H1 (cell line): ENCODE measurements around the gene OSGEPL1. TPM values are rescaled to one million over a fixed set of nuclear protein-coding genes. Genes with fewer than 3 reads are reported as not detected.

ENCODE experiments used
- CTCF ChIA-PET: fragments of 300-600 bp; sonication (Branson Sonifier 250); formaldehyde crosslinking; loops from one replicate; lab custom pipeline; 2021; ENCODE audit not compliant: partially characterized antibody; lab: Charles Lee
- POLR2A ChIA-PET: fragments of 300-600 bp; sonication (Branson Sonifier 250); formaldehyde crosslinking; loops from one replicate; lab custom pipeline; 2021; ENCODE audit warnings: inconsistent platforms; ENCODE audit not compliant: partially characterized antibody; lab: Charles Lee
- DNase-seq, 2 experiments: peaks; one replicate each; pipeline versions ENCODE4 v3.0.0 to v3.0.0-alpha.2; 2010 to 2022; ENCODE audit warnings: low spot score in 2 of 2, low read depth in 1 of 2, mixed read lengths in 1 of 2
- FAIRE-seq: peaks from 2 replicates; lab custom pipeline; 2011; peaks lifted over from hg19 to GRCh38; lab: Jason Lieb, UNC
- H2AFZ ChIP-seq: 2 replicates; pipeline ENCODE4 v1.8.1; 2012; ENCODE audit warnings: low read length, inconsistent platforms
- H2AK5ac ChIP-seq: 2 replicates; pipeline ENCODE4 v1.6.1; 2013; ENCODE audit warnings: low read depth, low read length
- H2BK120ac ChIP-seq: replicated peaks from 2 replicates; pipeline ENCODE3; 2013; ENCODE audit warnings: low read depth, low read length, inconsistent platforms
- H2BK12ac ChIP-seq: 2 replicates; pipeline ENCODE4 v1.6.1; 2013; ENCODE audit warnings: low read depth, low read length
- H2BK15ac ChIP-seq: 2 replicates; pipeline ENCODE4 v1.6.1; 2013; ENCODE audit warnings: low read length
- H2BK20ac ChIP-seq: 2 replicates; pipeline ENCODE4 v1.6.1; 2013; ENCODE audit warnings: low read length
- H2BK5ac ChIP-seq: 2 replicates; pipeline ENCODE4 v1.6.1; 2013; ENCODE audit warnings: low read depth, low read length
- H3K14ac ChIP-seq: 2 replicates; pipeline ENCODE4 v1.6.1; 2013; ENCODE audit warnings: inconsistent platforms; ENCODE audit not compliant: insufficient read length
- H3K18ac ChIP-seq: 2 replicates; pipeline ENCODE4 v1.6.1; 2013; ENCODE audit warnings: low read length; ENCODE audit errors: extremely low read depth
- H3K23ac ChIP-seq: 2 replicates; pipeline ENCODE4 v1.6.1; 2013; ENCODE audit warnings: inconsistent platforms; ENCODE audit not compliant: insufficient read length
- H3K23me2 ChIP-seq: 2 replicates; pipeline ENCODE4 v1.6.1; 2013; ENCODE audit warnings: low read depth, low read length
- H3K27ac ChIP-seq: 2 replicates; pipeline ENCODE4 v1.6.1; 2011; ENCODE audit warnings: low read depth, low read length, inconsistent platforms
- H3K27me3 ChIP-seq, 4 experiments: replicated peaks in 1 of 4; 1 replicate in 1 of 4; 2 replicates in 3 of 4; pipeline versions ENCODE4 v1.6.1 to v1.8.1; 2011 to 2013; ENCODE audit warnings: low read length in 3 of 4, mild to moderate bottlenecking in 3 of 4, inconsistent platforms in 2 of 4, mixed read lengths in 2 of 4, moderate library complexity in 1 of 4; ENCODE audit not compliant: control insufficient read depth in 3 of 4, insufficient read depth in 3 of 4; ENCODE audit errors: extremely low read depth in 1 of 4
- H3K36me3 ChIP-seq, 4 experiments: 2 replicates each; pipeline versions ENCODE4 v1.6.1 to v1.8.1; 2011 to 2013; ENCODE audit warnings: mild to moderate bottlenecking in 4 of 4, low read length in 3 of 4, moderate library complexity in 2 of 4, control low read depth in 1 of 4, inconsistent platforms in 1 of 4; ENCODE audit not compliant: insufficient read depth in 4 of 4, control insufficient read depth in 2 of 4
- H3K4ac ChIP-seq: replicated peaks from 2 replicates; pipeline ENCODE3; 2013; ENCODE audit warnings: low read length, low read depth, mixed read lengths, inconsistent platforms; ENCODE audit not compliant: insufficient read length
- H3K4me1 ChIP-seq, 4 experiments: replicated peaks in 1 of 4; 1 replicate in 1 of 4; 2 replicates in 3 of 4; pipeline versions ENCODE4 v1.6.1 to v1.8.1; 2011 to 2013; ENCODE audit warnings: low read length in 3 of 4, inconsistent platforms in 2 of 4, mixed read lengths in 1 of 4; ENCODE audit not compliant: insufficient read depth in 4 of 4, control insufficient read depth in 3 of 4
- H3K4me2 ChIP-seq, 2 experiments: 2 replicates each; pipeline versions ENCODE4 v1.6.1 to v1.8.1; 2011 to 2013; ENCODE audit warnings: low read depth in 2 of 2, low read length in 2 of 2, control low read depth in 1 of 2, inconsistent platforms in 1 of 2, mild to moderate bottlenecking in 1 of 2; ENCODE audit not compliant: insufficient read depth in 1 of 2
- H3K4me3 ChIP-seq, 4 experiments: fragments of 200-600, 300-600 bp in 1 of 4; sonication (generic), shearing (Covaris generic), sonication (Bioruptor Twin) in 1 of 4; 2 replicates each; pipeline versions ENCODE4 v1.5.1 to v1.8.1; 2011 to 2016; ENCODE audit warnings: low read length in 4 of 4, low read depth in 3 of 4, control low read depth in 2 of 4, inconsistent platforms in 2 of 4, mild to moderate bottlenecking in 2 of 4, mixed read lengths in 1 of 4, moderate library complexity in 1 of 4; ENCODE audit not compliant: insufficient read depth in 2 of 4; ENCODE audit errors: extremely low read depth in 1 of 4
- H3K56ac ChIP-seq: replicated peaks from 2 replicates; pipeline ENCODE3; 2013; ENCODE audit warnings: low read depth, mild to moderate bottlenecking, mixed read lengths, low read length, inconsistent platforms; ENCODE audit not compliant: insufficient read length
- H3K79me1 ChIP-seq: 2 replicates; pipeline ENCODE4 v1.6.1; 2013; ENCODE audit warnings: low read depth, low read length, control low read depth
- H3K79me2 ChIP-seq, 2 experiments: 2 replicates each; pipeline versions ENCODE4 v1.6.1 to v1.8.1; 2012 to 2013; ENCODE audit warnings: low read length in 2 of 2, mild to moderate bottlenecking in 2 of 2, inconsistent platforms in 1 of 2; ENCODE audit not compliant: insufficient read depth in 2 of 2, control insufficient read depth in 1 of 2
- H3K9ac ChIP-seq, 4 experiments: replicated peaks in 1 of 4; 1 replicate in 1 of 4; 2 replicates in 3 of 4; pipeline versions ENCODE4 v1.6.1 to v1.8.1; 2011 to 2013; ENCODE audit warnings: low read depth in 3 of 4, low read length in 3 of 4, control low read depth in 2 of 4, mild to moderate bottlenecking in 2 of 4, moderate library complexity in 2 of 4, inconsistent platforms in 1 of 4; ENCODE audit errors: extremely low read depth in 1 of 4
- H3K9me3 ChIP-seq, 2 experiments: 2 replicates each; pipeline versions ENCODE4 v1.6.1 to v1.8.1; 2012 to 2013; ENCODE audit warnings: mild to moderate bottlenecking in 2 of 2, moderate library complexity in 2 of 2, control low read depth in 1 of 2, inconsistent platforms in 1 of 2, low read depth in 1 of 2, low read length in 1 of 2, mixed read lengths in 1 of 2; ENCODE audit not compliant: insufficient read depth in 2 of 2
- H4K20me1 ChIP-seq, 2 experiments: replicated peaks in 1 of 2; 2 replicates each; pipeline versions ENCODE3 to v1.8.1; 2011 to 2013; ENCODE audit warnings: inconsistent platforms in 2 of 2, low read length in 2 of 2, mild to moderate bottlenecking in 1 of 2; ENCODE audit not compliant: insufficient read depth in 2 of 2, control insufficient read depth in 1 of 2
- H4K5ac ChIP-seq: 2 replicates; pipeline ENCODE4 v1.6.1; 2013; ENCODE audit warnings: low read length, low read depth, mixed read lengths, inconsistent platforms; ENCODE audit not compliant: insufficient read length
- H4K8ac ChIP-seq: 2 replicates; pipeline ENCODE4 v1.8.0; 2013; ENCODE audit warnings: mild to moderate bottlenecking, moderate library complexity, low read length, inconsistent platforms; ENCODE audit not compliant: insufficient read depth; ENCODE audit errors: extremely low read depth
- H4K91ac ChIP-seq: replicated peaks from 2 replicates; pipeline ENCODE3; 2013; ENCODE audit warnings: low read length, mixed read lengths, inconsistent platforms; ENCODE audit not compliant: insufficient read length
- ASH2L ChIP-seq: fragments of 200-600, 300-600 bp; sonication (generic); IDR thresholded peaks from one replicate; pipeline ENCODE4 v1.7.1; 2017; ENCODE audit warnings: low read length
- BACH1 ChIP-seq: IDR thresholded peaks from 2 replicates; pipeline ENCODE4 v1.6.1; 2012; ENCODE audit warnings: low read length, improper control_type of control experiment
- BCL11A ChIP-seq, 2 experiments: IDR thresholded peaks; one replicate each; pipeline ENCODE4 v1.6.1; 2011; ENCODE audit warnings: low read depth in 2 of 2, low read length in 2 of 2, mild to moderate bottlenecking in 2 of 2
- CBX8 ChIP-seq: fragments of 300-800, 300-1000 bp; sonication (generic); IDR thresholded peaks from 2 replicates; pipeline ENCODE4 v1.7.1; 2016; ENCODE audit warnings: low read depth, low read length, borderline replicate concordance
- CHD2 ChIP-seq: IDR thresholded peaks from 2 replicates; pipeline ENCODE4 v1.6.1; 2012; ENCODE audit warnings: low read length, improper control_type of control experiment
- CREB1 ChIP-seq: IDR thresholded peaks from 2 replicates; pipeline ENCODE4 v1.6.1; 2012; ENCODE audit warnings: inconsistent platforms
- KDM1A ChIP-seq: fragments of 200-600, 300-600 bp; sonication (generic); IDR thresholded peaks from 2 replicates; pipeline ENCODE4 v1.7.1; 2016; ENCODE audit warnings: mild to moderate bottlenecking, low read length, borderline replicate concordance
- RNF2 ChIP-seq: fragments of 200-900, 300-1000 bp; sonication (generic); IDR thresholded peaks from 2 replicates; pipeline ENCODE4 v1.7.1; 2016; ENCODE audit warnings: borderline replicate concordance, low read depth, mild to moderate bottlenecking, antibody characterized with exemption, low read length; ENCODE audit not compliant: poor library complexity, severe bottlenecking; ENCODE audit errors: missing control alignments
- SIN3A ChIP-seq, 2 experiments: IDR thresholded peaks in 1 of 2; conservative IDR thresholded peaks in 1 of 2; 2 replicates each; pipeline ENCODE4 v1.6.1; 2011 to 2012; ENCODE audit warnings: low read length in 2 of 2, improper control_type of control experiment in 1 of 2, low read depth in 1 of 2, mild to moderate bottlenecking in 1 of 2
- SIRT6 ChIP-seq: IDR thresholded peaks from one replicate; pipeline ENCODE4 v1.7.1; 2012; ENCODE audit warnings: low read length, inconsistent platforms
- SUZ12 ChIP-seq: fragments of 200-600 bp; sonication (generic); IDR thresholded peaks from 2 replicates; pipeline ENCODE4 v1.6.1; 2012; ENCODE audit warnings: mild to moderate bottlenecking, inconsistent platforms, low read length, moderate library complexity, mixed read lengths
- WGBS, 2 experiments: shearing (Covaris generic) in 1 of 2; methylation state at CpG; one replicate each; pipeline versions ENCODE4 v1.1.6 to v1.1.7; 2013 to 2015; ENCODE audit warnings: low lambda C conversion rate in 2 of 2, mixed read lengths in 2 of 2, inconsistent platforms in 1 of 2, low coverage in 1 of 2, missing lambda C conversion rate in 1 of 2; ENCODE audit not compliant: insufficient replicate concordance in 2 of 2, insufficient coverage in 1 of 2, insufficient read length in 1 of 2; ENCODE audit errors: extremely low coverage in 1 of 2, missing lambda C conversion rate in 1 of 2; 5-methylcytosine and 5-hydroxymethylcytosine counted together
- polyA plus RNA-seq, 7 experiments: library from polyadenylated mRNA; depleted of rRNA in 3 of 7; stranded (reverse) in 5 of 7; unstranded in 2 of 7; fragments of >200 nt in 5 of 7; fragments of 200-250 nt in 2 of 7; gene quantifications; 1 replicate in 5 of 7; 2 replicates in 1 of 7; 4 replicates in 1 of 7; pipeline versions ENCODE4 v1.2.1 to v1.2.3, GENCODE V29; 2011 to 2013; ENCODE audit warnings: missing spikeins in 2 of 7, mixed read lengths in 2 of 7
- total RNA-seq: library from RNA; stranded (reverse); fragmentation: NEBNext Ultra II Directional; extraction: Animal tissue kit (Norgen Biotek cat#: 25700); gene quantifications from 2 replicates; pipeline ENCODE4 v1.2.1, GENCODE V29; 2021

OSGEPL1 gene
- total and polyA plus RNA-seq, 2 of the 8 experiments (the other 6 are each of a cell fraction or from before 2014, with no cell fraction given), result 7.1 to 15.7 TPM

- WGBS, 2 experiments, result 47% methylated on average over 2 of the region's 2 CpGs; no CpG with 5 or more reads in 1 of the 2 experiments
These were observed 6.2 kb downstream of the OSGEPL1 start for GRCh38 chr2:189756311-189756952.

More at GRCh38 chr2:189756311-189756952, 6.2 kb downstream of the OSGEPL1 start:
- Histone ChIP-seq H3K4me2 (no peak overlapping the region), H3K23ac (no peak overlapping the region), H3K4me3 (no peak overlapping the region), H2BK20ac (no peak overlapping the region), H3K27me3 (no peaks in the 10 kb centered on the region), H2AFZ (no peak overlapping the region), H3K27ac (no peak overlapping the region), H3K79me1 (no peaks in the 10 kb centered on the region), H4K8ac (no peak overlapping the region), H4K5ac (no peak overlapping the region), H2BK15ac (no peak overlapping the region), H3K4me1 (no peaks in the 10 kb centered on the region), H3K4ac (no peak overlapping the region), H3K18ac (no peak overlapping the region), H3K56ac (no peak overlapping the region), H3K9ac (no peak overlapping the region), H3K23me2 (no peaks in the 10 kb centered on the region), H3K9me3 (no peaks in the 10 kb centered on the region), H2AK5ac (no peak overlapping the region), H3K79me2 (no peaks in the 10 kb centered on the region), H2BK12ac (no peak overlapping the region), H2BK120ac (no peak overlapping the region), H3K36me3 (peaks cover 2 to 14% (median 3%) of the 10 kb centered on the region in 4 experiments; a peak in 3 of 8 replicates), H4K20me1 (no peaks in the 10 kb centered on the region), H2BK5ac (no peak overlapping the region), H4K91ac (no peak overlapping the region), H3K14ac (no peak overlapping the region)
- ChIA-PET CTCF (interaction anchor here (1.0 kb wide), 1 partner anchor 74 kb away, joined by 3 read pairs; no protein-coding TSS in a partner anchor), POLR2A (no interaction called here)
- TF ChIP-seq SIRT6 (no peak), ASH2L (no peak), CHD2 (no peak), BACH1 (no peak), CBX8 (no peak), BCL11A (IDR thresholded peaks at IDR 0.05; ENCODE audit: low read depth in 2 of 2, low read length in 2 of 2) (no peak), CREB1 (no peak), SUZ12 (no peak), KDM1A (no peak), SIN3A (conservative IDR thresholded peaks at IDR 0.05 in 1 of 2, IDR thresholded peaks at IDR 0.05 in 1 of 2; ENCODE audit: low read depth in 1 of 2, low read length in 2 of 2) (no peak), RNF2 (no peak)
- DNase-seq (no peak), FAIRE-seq (no peak)
